ENCODE results near the gene DXO. TPM values are rescaled to one million over a fixed set of nuclear protein-coding genes. Genes with fewer than 3 reads are reported as not detected.
A peak's percentile ranks its signal among the peaks of the same experiment; 100 is the strongest.

Gene DXO
- polyA plus RNA-seq, 1 donor (not counting 4 experiments of a cell fraction or from before 2014, with no cell fraction given), result 7.0 TPM

- Histone ChIP-seq H2AFZ (ENCODE audit: control insufficient read depth, low read length) (no peak overlapping the region), H3K9me1 (ENCODE audit: control insufficient read depth, extremely low read depth, insufficient read depth, low read length) (no peaks in the 10 kb centered on the region), H3K27me3 (ENCODE audit: control insufficient read depth, extremely low read depth, insufficient read depth, low read length) (peaks cover 8% of the 10 kb centered on the region), H3K27ac (ENCODE audit: control insufficient read depth, insufficient read depth, low read length) (no peak overlapping the region), H3K4me2 (ENCODE audit: control insufficient read depth, extremely low read depth, insufficient read depth, low read depth, low read length) (no peak overlapping the region), H3K4me1 (ENCODE audit: control insufficient read depth, extremely low read depth, insufficient read depth, low read length) (peaks cover 21% of the 10 kb centered on the region), H3K79me2 (ENCODE audit: control insufficient read depth, insufficient read depth, low read length) (no peaks in the 10 kb centered on the region), H4K20me1 (ENCODE audit: control insufficient read depth, extremely low read depth, insufficient read depth, low read length) (no peaks in the 10 kb centered on the region), H3K9ac (ENCODE audit: control insufficient read depth, extremely low read depth, insufficient read depth, low read length) (no peak overlapping the region), H3K36me3 (ENCODE audit: control insufficient read depth in 2 of 2, extremely low read depth in 1 of 2, insufficient read depth in 2 of 2, low read length in 2 of 2) (peaks cover 8 to 9% of the 10 kb centered on the region in 2 experiments), H3K4me3 (ENCODE audit: control insufficient read depth in 2 of 3, extremely low read depth in 1 of 3, insufficient read depth in 2 of 3, low read depth in 1 of 3, low read length in 3 of 3) (no peak overlapping the region), H3K9me3 (ENCODE audit: control insufficient read depth, low read depth, low read length) (no peaks in the 10 kb centered on the region)
- FAIRE-seq, result no peak
- dilution Hi-C loops (cut with MboI; ENCODE audit: extremely low pct_ligation_motif_present, low sequenced_read_pairs), result no loop called here
- DNase-seq (ENCODE audit: low read depth, low spot score), result no peak
- no peak for TF ChIP-seq EZH2 (IDR thresholded peaks at IDR 0.05; ENCODE audit: low read length)
- no peak for TF ChIP-seq CTCF (optimal IDR thresholded peaks at IDR 0.05 in 1 of 3, IDR thresholded peaks at IDR 0.05 in 1 of 3, conservative IDR thresholded peaks at IDR 0.05 in 1 of 3; ENCODE audit: extremely low read depth in 1 of 3, insufficient read depth in 2 of 3, low read length in 3 of 3)
Observed at GRCh38 chr6:31947070-31947675, 24.8 kb downstream of the DXO start.

- no peak overlapping the region for H3K27ac ChIP-seq (ENCODE audit: control insufficient read depth, insufficient read depth, low read length)
- H2AFZ ChIP-seq (ENCODE audit: control insufficient read depth, low read length), result peak overlapping the region; percentile 94
- no peak overlapping the region for H3K9ac ChIP-seq (ENCODE audit: control insufficient read depth, extremely low read depth, insufficient read depth, low read length)
- H3K79me2 ChIP-seq (ENCODE audit: control insufficient read depth, insufficient read depth, low read length), result no peaks in the 10 kb centered on the region
- no peaks in the 10 kb centered on the region for H3K9me3 ChIP-seq (ENCODE audit: control insufficient read depth, low read depth, low read length)
- no peak for FAIRE-seq
- no peaks in the 10 kb centered on the region for H3K9me1 ChIP-seq (ENCODE audit: control insufficient read depth, extremely low read depth, insufficient read depth, low read length)
- H3K4me2 ChIP-seq (ENCODE audit: control insufficient read depth, extremely low read depth, insufficient read depth, low read depth, low read length), result peak overlapping the region; percentile 90
- no peak for TF ChIP-seq EZH2 (IDR thresholded peaks at IDR 0.05; ENCODE audit: low read length)
- no peak for TF ChIP-seq CTCF (optimal IDR thresholded peaks at IDR 0.05 in 1 of 3, IDR thresholded peaks at IDR 0.05 in 1 of 3, conservative IDR thresholded peaks at IDR 0.05 in 1 of 3; ENCODE audit: extremely low read depth in 1 of 3, insufficient read depth in 2 of 3, low read length in 3 of 3)
- H4K20me1 ChIP-seq (ENCODE audit: control insufficient read depth, extremely low read depth, insufficient read depth, low read length), result no peaks in the 10 kb centered on the region
- H3K36me3 ChIP-seq (ENCODE audit: control insufficient read depth in 2 of 2, extremely low read depth in 1 of 2, insufficient read depth in 2 of 2, low read length in 2 of 2), result peaks cover 2 to 4% of the 10 kb centered on the region in 2 experiments
- peaks cover 8% of the 10 kb centered on the region for H3K27me3 ChIP-seq (ENCODE audit: control insufficient read depth, extremely low read depth, insufficient read depth, low read length)
- H3K4me1 ChIP-seq (ENCODE audit: control insufficient read depth, extremely low read depth, insufficient read depth, low read length), result peaks cover 21% of the 10 kb centered on the region
- dilution Hi-C loops (cut with MboI; ENCODE audit: extremely low pct_ligation_motif_present, low sequenced_read_pairs), result no loop called here
- H3K4me3 ChIP-seq (ENCODE audit: control insufficient read depth in 2 of 3, extremely low read depth in 1 of 3, insufficient read depth in 2 of 3, low read depth in 1 of 3, low read length in 3 of 3), result no peak overlapping the region
- DNase-seq (ENCODE audit: low read depth, low spot score), result no peak
Observed at GRCh38 chr6:31946370-31946885, 25.5 kb downstream of the DXO start.

Data from keratinocyte (primary cell).